ENCODE results near the gene EME2.

DNA sequence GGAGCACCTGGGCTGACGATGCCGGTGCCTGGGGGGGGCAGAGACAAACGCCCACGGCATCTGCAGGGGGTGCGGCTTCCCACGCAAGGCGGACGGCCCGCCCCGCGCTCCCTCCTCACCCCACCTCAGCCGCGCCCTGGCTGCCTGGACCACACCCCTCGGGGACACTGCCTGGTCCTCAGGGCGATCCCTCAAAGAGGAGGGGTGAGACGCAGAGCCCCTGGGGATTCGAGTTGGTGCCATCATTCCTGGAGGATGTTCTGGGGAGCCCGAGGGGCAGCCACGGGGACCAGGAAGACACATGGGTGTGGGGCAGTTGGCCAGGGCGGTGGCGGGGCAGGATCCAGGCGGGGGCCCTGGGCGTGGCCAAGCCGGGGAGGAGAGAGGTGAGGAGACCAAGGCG lies 17.0 kb downstream of the EME2 start:
- TF ChIP-seq, protein P1, sequence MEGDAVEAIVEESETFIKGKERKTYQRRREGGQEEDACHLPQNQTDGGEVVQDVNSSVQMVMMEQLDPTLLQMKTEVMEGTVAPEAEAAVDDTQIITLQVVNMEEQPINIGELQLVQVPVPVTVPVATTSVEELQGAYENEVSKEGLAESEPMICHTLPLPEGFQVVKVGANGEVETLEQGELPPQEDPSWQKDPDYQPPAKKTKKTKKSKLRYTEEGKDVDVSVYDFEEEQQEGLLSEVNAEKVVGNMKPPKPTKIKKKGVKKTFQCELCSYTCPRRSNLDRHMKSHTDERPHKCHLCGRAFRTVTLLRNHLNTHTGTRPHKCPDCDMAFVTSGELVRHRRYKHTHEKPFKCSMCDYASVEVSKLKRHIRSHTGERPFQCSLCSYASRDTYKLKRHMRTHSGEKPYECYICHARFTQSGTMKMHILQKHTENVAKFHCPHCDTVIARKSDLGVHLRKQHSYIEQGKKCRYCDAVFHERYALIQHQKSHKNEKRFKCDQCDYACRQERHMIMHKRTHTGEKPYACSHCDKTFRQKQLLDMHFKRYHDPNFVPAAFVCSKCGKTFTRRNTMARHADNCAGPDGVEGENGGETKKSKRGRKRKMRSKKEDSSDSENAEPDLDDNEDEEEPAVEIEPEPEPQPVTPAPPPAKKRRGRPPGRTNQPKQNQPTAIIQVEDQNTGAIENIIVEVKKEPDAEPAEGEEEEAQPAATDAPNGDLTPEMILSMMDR (IDR thresholded peaks at IDR 0.05): no peak
- TF ChIP-seq POLR2A (IDR thresholded peaks at IDR 0.05): no peak
